GM18858 (cell line): Measurements from ENCODE around the gene PERM1.
"Not testable (repeated sequence)": the region's sequence is repeated elsewhere in the genome, so short reads cannot be mapped to it uniquely, and the experiment has no call there.

Source experiments
- ATAC-seq: cut with Tn5 transposase; IDR thresholded peaks from one replicate; pipeline ENCODE4 v1.9.1; 2021; ENCODE audit not compliant: unreplicated experiment

The PERM1 gene

DNA sequence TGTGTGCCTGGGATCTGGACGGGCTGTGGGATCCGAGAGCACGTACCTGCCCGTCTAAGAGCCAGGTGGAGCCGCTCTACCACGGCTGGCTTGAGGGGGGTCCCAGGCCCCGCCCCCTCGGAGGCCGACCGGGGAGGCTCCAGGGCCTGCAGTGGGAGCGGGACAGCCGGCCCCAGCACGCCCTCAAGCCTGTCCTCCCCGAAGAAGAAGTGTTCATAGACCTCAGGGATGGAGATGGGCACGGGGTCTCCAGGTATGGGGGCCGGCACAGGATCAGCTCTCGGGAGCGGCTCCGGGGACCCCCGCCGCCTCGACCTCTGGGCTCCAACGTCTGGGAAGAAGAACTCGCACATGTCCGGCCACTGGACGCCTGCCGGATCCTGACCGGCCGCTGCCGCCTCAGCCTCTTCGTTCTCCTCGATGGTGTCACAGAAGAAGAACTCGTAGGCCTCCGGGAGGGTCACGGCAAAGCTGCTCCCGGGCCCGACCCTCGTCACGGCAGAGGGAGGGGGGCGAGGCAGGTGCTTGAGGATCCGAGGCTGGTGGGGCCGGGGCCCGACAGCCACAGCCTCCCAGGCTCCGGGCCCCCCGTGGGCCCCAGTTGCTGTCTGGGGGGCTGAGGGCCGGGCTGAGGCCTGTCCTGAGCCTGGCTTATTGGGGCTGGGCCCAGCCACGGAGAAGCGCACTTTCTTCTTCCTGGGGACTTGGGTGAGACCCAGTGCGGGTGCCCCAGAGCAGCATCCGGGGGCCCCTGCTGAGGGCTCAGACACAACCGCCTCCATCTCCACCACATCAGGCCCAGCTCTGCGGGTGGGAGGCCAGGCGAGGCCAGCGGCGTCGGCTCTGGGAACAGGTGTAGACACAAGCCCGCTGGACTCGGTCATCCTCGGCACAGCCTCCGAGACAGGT, 2.8 kb downstream of the PERM1 start:
- ATAC-seq: no peak

GRCh38 chr1:978069-978834, 3.6 kb downstream of the PERM1 start:
- no peak for ATAC-seq

DNA sequence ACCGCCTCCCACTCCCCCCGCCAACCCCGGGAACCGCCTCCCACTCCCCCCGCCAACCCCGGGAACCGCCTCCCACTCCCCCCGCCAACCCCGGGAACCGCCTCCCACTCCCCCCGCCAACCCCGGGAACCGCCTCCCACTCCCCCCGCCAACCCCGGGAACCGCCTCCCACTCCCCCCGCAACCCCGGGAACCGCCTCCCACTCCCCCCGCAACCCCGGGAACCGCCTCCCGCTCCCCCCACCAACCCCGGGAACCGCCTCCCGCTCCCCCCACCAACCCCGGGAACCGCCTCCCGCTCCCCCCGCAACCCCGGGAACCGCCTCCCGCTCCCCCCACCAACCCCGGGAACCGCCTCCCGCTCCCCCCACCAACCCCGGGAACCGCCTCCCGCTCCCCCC, 5.1 kb downstream of the PERM1 start:
- not testable (repeated sequence) for ATAC-seq

DNA sequence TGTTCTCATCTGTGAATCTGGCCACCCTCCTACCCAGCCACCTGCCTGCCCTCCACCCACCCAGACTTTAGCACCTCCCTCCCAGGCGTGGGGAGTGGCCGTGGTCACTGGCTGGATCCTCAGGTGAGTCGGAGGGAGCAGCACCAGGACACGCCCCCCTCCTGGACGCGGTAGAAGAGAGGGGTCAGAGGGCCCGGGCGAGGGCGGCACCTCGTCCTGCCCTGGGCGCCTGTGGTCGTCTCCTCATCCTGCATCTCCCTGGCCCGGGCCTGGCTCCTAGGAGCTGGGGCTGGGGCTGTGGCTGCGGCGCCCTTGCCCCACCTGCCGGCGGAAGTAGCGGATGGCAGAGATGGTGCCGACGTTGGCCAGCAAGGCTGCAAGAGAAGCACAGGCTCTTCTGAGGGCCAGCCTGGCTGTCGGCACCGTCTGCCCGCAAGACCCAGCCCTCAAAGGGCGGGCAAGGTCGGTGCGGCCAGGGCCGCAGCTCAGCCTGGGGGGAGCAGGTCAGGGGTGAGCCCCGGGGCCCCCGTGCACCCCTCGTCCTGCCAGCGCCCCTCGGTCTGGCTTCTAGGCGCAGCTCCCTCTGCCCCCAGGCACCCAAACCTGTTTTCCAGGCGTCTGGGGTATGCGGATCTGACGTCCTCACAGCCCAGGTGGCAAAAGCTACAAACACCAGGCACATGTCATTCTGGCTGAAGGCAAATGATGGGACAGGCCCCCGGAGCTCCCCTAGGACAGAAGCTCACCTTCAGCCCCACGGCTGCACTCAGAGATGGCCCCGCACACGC, 5.8 kb downstream of the PERM1 start:
- no peak for ATAC-seq

DNA sequence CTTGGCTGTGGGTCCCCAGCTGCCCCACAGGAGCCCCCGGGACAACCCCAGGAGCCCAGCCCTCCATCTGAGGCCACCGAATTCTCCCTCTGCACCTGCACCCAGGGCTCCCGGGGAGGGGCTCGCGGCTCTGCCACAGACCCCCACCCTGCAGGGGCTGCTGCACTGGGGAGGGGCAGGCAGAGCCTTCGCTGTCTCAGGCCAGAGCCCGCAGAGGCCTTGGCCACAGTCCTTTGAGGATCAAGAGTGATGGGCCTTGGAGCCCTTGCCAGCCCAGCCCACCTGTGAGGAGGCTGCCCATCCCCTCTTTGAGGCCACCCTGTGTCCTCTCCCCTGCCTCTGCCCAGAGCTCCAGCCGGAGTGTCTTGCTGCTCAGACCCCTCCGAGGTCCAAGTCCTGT, 6.5 kb downstream of the PERM1 start:
- no peak for ATAC-seq

DNA sequence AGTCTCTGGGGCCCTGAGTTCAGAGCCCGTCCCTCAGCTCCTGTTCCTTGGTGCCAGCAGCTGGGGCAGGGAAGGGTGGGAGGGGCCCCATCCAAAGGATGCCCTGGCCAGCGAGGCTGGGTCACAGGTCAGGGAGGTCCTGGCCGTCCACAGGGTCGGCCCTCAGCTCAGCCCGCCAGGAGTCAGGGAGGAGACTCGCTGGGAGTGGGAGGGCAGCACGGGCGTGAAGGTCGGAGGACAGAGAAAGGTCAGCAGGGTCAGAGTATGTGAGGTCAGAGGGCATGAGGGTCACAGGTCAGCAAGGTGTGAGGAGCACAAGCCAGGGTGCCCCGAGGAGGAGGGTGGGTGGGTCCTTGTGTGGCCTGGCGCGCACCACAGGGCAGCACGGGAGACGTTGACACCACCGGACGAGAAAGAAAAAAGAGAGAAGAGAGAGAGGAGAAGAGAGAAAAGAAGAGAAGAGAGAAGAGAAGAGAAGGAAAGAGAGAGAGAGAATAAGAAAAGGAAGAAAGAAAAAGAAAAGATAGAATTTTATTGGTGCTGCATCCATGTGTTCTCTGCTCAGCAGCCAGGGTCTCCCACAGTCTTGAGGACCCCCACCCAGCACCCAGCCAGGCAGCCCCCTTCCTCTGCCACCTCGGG, 7.1 kb downstream of the PERM1 start:
- no peak for ATAC-seq

GRCh38 chr1:974293-974640, 7.6 kb downstream of the PERM1 start:
- no peak for ATAC-seq

DNA sequence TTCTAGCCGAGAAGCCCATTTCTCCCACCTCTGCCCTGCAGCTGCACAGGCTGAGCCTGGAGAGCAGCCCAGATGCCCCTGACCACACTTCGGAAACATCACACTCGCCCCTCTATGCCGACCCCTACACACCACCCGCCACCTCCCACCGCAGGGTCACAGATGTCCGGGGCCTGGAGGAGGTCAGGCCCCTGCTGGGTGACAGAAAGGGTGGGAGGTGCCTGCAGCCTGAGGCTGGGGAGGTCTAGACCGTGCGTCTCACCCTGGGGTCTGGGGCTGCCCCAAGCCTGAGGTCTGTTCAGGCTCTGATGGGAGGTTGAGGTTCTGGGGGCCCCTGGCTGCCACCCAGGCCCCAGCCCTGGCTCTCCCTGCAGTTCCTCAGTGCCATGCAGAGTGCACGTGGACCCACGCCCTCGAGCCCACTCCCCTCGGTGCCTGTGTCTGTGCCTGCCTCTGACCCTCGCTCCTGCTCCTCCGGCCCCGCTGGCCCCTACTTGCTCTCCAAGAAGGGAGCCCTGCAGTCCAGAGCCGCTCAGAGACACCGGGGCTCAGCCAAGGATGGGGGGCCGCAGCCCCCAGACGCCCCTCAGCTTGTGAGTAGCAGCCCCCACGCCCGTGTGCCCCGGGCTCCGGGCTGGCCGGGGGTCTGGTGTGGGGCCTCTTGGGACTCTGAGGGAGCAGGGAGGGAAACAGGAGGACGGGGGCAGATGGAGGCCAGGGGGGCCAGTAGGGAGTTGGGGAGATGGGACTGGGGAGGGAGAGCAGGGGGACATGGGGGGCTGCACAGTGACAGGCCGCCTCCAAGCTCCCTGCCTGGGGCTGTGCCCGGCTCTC, 8.2 kb downstream of the PERM1 start:
- ATAC-seq: no peak

DNA sequence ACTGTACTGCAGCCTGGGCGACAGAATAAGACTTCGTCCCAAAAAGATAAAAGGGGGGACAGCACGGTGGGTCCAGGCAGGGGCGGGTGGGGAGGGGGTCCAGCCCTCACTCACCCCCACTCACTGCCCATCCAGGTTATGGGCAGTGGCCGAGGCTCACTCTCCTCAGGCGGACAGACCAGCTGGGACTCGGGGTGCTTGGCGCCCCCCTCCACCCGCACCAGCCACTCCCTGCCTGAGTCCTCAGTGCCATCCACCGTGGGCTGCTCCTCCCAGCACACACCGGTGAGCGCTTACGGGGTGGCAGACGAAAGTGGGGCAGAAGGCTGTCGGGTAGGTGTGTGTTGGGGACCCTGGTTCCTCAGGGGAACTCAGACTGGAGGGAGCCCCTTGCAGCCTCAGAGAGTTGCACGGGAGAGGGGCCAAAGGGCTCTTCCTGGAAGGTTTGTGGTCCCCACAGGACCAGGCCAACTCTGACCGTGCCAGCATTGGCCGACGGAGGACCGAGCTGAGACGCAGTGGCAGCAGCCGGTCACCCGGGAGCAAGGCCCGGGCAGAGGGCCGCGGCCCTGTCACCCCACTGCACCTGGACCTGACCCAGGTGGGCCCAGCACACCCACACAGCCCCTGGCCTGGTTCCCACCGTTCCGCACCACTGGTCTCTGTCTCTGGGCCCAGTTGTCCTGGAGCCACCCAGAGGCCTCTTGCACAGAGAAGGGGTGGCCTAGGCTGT, 9.0 kb downstream of the PERM1 start:
- no peak for ATAC-seq

- no peak for ATAC-seq
Measured at GRCh38 chr1:971751-972506, 10.0 kb downstream of the PERM1 start.

DNA sequence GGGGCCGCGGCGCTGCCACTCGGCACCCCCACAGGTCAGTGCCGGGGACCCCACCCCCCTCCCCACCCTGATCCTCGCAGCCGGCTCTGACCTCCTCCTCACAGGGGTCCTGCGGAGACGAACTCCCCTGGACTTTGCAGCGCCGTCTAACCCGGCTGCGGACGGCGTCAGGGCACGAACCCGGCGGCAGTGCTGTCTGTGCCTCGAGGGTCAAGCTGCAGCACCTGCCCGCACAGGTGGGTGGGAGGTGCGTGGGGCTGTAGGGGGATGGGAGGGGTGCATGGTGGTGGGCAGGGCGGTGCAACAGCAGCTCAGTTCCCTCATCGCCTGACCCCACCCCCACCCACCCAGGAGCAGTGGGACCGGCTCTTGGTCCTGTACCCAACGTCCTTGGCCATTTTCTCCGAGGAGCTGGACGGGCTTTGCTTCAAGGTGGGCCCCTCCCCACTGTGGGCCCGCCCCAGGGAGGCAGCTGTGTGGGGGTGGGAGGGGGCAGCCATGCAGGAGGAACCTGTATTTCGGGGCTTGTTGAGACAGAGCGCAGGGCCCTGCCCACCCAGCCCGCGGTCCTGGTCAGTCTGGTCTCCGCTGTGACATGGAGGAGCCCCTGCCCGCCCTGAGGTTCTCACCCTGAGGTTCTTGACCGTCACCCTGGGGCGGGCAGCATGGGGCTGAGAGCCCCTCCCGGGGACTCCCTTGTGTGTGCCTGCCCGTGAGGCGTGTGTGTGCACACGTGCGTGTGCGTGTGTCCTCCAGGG, 10.7 kb downstream of the PERM1 start:
- no peak for ATAC-seq

GRCh38 chr1:970242-970972, 11.5 kb downstream of the PERM1 start:
- ATAC-seq: no peak

GRCh38 chr1:969260-969855, 12.5 kb downstream of the PERM1 start:
- no peak for ATAC-seq

- ATAC-seq: no peak
Measured at GRCh38 chr1:967466-968343, 14.2 kb downstream of the PERM1 start.

DNA sequence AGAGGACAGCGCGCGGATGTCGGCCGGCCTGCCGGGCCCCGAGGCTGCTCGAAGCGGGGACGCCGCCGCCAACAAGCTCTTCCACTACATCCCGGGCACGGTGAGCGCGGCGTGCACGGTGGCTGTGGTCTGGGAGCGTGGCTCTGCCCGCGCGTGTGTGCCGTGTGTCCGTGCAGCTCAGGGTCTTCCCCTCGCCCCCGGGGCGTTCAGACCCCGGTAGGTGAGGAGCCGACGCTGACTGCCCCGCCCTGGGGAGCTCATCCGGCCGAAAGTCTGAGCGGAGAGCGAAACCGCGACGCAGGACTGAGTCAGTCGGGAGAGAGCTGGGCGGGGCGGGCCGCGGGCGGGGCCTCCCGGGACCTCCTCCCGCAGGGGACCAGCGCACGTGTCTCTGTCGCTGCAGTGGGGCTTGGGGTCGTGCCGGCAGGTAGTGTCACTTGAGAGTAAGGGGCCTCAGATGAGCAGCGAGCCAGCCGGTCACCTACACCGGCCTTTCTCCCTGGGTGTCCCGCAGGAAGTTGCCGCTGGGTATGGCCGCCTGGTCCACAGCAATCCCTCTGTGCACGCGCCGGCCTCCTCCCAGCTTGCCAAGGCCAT, 15.1 kb downstream of the PERM1 start:
- no peak for ATAC-seq
